PFSK-1 (cell line): ENCODE measurements around the gene GABBR2.

Source experiments
- FOXP2 ChIP-seq: optimal IDR thresholded peaks from 2 replicates; pipeline ENCODE3; 2011; ENCODE audit warnings: borderline replicate concordance, control low read depth, inconsistent platforms; ENCODE audit not compliant: insufficient read depth; ENCODE audit errors: extremely low read length, extremely low read depth
- POLR2AphosphoS5 ChIP-seq: IDR thresholded peaks from 2 replicates; pipeline ENCODE4 v1.6.1; 2012; ENCODE audit warnings: low read depth, mild to moderate bottlenecking, control low read depth, low read length, moderate library complexity
- SIN3A ChIP-seq: IDR thresholded peaks from 2 replicates; pipeline ENCODE4 v1.6.1; 2012; ENCODE audit warnings: mild to moderate bottlenecking, low read length, moderate library complexity, borderline replicate concordance; ENCODE audit not compliant: insufficient read depth
- TAF1 ChIP-seq: IDR thresholded peaks from 2 replicates; pipeline ENCODE4 v1.6.1; 2012; ENCODE audit warnings: low read length, control low read depth, borderline replicate concordance; ENCODE audit not compliant: insufficient read depth
- TF ChIP-seq, protein P1 (sequence below), 2 experiments: IDR thresholded peaks; 2 replicates each; pipeline versions ENCODE4 v1.6.1 to v1.8.0; 2011 to 2012; ENCODE audit warnings: low read depth in 2 of 2, low read length in 2 of 2, control low read depth in 1 of 2, inconsistent platforms in 1 of 2, mild to moderate bottlenecking in 1 of 2, moderate library complexity in 1 of 2; ENCODE audit not compliant: insufficient read depth in 1 of 2

GABBR2 gene

DNA sequence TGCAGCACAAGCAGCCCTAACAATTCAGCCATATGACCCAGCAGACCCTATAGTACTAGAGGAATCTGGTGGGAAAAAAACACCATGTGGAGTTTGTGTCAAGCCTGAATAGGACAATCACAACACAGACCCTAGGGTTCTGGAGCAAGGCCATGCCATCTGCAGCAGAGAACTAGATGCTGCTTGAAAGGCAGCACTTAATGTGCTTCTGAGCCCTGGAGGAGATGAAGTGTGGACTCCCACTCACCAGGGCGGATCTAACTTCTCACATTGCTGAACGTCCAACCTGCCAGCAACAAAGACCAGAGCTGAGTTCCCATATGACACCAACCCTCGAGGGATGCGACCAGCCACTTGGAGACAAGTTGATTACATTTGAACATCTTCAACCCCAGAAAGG is 43.2 kb downstream of the GABBR2 start:
- TF ChIP-seq, protein P1, sequence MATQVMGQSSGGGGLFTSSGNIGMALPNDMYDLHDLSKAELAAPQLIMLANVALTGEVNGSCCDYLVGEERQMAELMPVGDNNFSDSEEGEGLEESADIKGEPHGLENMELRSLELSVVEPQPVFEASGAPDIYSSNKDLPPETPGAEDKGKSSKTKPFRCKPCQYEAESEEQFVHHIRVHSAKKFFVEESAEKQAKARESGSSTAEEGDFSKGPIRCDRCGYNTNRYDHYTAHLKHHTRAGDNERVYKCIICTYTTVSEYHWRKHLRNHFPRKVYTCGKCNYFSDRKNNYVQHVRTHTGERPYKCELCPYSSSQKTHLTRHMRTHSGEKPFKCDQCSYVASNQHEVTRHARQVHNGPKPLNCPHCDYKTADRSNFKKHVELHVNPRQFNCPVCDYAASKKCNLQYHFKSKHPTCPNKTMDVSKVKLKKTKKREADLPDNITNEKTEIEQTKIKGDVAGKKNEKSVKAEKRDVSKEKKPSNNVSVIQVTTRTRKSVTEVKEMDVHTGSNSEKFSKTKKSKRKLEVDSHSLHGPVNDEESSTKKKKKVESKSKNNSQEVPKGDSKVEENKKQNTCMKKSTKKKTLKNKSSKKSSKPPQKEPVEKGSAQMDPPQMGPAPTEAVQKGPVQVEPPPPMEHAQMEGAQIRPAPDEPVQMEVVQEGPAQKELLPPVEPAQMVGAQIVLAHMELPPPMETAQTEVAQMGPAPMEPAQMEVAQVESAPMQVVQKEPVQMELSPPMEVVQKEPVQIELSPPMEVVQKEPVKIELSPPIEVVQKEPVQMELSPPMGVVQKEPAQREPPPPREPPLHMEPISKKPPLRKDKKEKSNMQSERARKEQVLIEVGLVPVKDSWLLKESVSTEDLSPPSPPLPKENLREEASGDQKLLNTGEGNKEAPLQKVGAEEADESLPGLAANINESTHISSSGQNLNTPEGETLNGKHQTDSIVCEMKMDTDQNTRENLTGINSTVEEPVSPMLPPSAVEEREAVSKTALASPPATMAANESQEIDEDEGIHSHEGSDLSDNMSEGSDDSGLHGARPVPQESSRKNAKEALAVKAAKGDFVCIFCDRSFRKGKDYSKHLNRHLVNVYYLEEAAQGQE (IDR thresholded peaks at IDR 0.05; ENCODE audit: insufficient read depth in 1 of 2, low read depth in 2 of 2, low read length in 2 of 2), result no peak
- TF ChIP-seq TAF1 (no peak), SIN3A (no peak)

DNA sequence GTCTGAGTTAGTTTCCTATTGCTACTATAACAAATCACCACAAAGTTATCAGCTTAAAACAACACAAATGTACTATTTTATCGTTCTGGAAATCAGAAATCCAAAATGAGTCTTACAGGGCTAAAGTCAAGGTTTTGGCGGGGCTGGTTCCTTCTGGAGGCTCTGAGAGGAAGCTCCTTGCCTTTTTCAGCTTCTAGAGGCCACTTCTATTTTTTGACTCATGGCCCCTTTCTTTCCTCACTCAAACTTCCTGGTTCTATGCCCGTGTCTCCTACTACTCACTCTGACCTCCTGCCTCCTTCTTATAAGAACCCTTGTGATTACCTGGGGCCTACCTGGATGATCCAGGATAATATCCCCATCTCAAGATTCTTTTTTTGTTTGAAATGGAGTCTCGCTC is 48.2 kb downstream of the GABBR2 start:
- TF ChIP-seq, protein P1 (IDR thresholded peaks at IDR 0.05; ENCODE audit: insufficient read depth in 1 of 2, low read depth in 2 of 2, low read length in 2 of 2), result no peak
- TF ChIP-seq POLR2AphosphoS5 (no peak), TAF1 (no peak), FOXP2 (no peak), SIN3A (no peak)

DNA sequence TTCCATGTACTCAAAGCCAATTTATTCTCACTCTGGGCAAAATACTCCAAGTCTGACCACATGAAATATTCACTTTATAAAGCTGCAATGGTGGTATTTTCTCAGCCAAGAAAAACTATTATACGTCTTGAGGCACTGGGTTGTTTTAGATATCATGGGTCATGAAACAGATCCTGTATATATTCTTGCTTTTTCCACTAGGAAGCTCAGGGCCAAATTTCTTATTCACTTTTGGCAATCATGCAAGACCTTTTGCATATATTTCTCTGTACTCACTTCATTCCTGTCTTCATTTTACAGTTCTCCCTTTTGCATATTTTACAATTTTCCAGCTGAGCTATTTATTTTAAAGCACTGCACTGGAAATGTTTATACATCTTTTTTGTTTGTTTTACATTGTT is 49.8 kb downstream of the GABBR2 start:
- TF ChIP-seq POLR2AphosphoS5 (no peak), SIN3A (no peak), TAF1 (no peak), FOXP2 (no peak)
- TF ChIP-seq, protein P1 (IDR thresholded peaks at IDR 0.05; ENCODE audit: insufficient read depth in 1 of 2, low read depth in 2 of 2, low read length in 2 of 2), result no peak

DNA sequence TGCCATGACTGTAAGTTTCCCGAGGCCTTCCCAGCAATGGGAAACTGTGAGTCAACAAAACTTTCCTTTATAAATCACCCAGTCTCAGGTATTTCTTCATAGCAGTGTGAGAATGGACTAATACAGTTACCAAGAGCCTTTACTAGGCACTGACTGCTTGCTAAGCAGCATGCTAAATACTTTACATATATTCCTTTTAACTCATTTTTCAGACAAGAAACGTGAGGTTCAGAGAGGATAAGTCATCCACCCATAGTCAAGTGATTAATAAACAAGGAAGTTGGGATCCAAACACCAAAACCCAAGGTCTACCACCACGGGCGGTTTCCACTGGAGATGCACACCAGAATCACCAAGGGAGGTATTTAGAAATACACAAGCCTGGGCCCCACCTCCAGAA is 50.8 kb downstream of the GABBR2 start:
- no peak for TF ChIP-seq POLR2AphosphoS5
- TF ChIP-seq, protein P1 (IDR thresholded peaks at IDR 0.05; ENCODE audit: insufficient read depth in 1 of 2, low read depth in 2 of 2, low read length in 2 of 2), result no peak
- no peak for TF ChIP-seq FOXP2
- TF ChIP-seq SIN3A, result no peak

DNA sequence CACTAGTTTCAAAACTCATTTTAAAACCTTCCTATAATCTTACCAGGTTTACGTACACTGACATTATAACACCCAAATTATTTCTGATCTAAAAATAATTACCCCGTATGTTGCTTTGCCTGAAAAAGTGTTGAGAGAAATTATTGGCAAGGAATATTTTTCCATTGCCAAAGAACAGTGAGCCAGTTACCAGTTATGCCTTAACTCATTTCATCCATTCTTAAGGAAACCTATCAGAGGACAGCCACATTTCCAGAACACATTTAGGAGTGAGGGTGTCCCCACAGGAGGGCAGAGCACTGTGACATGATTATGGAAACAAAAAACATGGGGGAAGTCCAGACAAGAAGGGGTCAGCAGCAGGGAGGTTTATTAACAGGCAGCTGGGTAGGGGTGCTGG is 52.2 kb downstream of the GABBR2 start:
- TF ChIP-seq SIN3A (no peak), POLR2AphosphoS5 (no peak), TAF1 (no peak), FOXP2 (no peak)
- TF ChIP-seq, protein P1 (IDR thresholded peaks at IDR 0.05; ENCODE audit: insufficient read depth in 1 of 2, low read depth in 2 of 2, low read length in 2 of 2), result no peak
